ENCODE measurements around the gene ELAVL1. TPM values are rescaled to one million over a fixed set of nuclear protein-coding genes. Genes with fewer than 3 reads are reported as not detected.
"Not testable (repeated sequence)": the region's sequence is repeated elsewhere in the genome, so short reads cannot be mapped to it uniquely, and the experiment has no call there.

Gene ELAVL1
- total RNA-seq, 4 donors from 2014 or later = 14.1 to 71.7 (median 39.3) TPM

DNA sequence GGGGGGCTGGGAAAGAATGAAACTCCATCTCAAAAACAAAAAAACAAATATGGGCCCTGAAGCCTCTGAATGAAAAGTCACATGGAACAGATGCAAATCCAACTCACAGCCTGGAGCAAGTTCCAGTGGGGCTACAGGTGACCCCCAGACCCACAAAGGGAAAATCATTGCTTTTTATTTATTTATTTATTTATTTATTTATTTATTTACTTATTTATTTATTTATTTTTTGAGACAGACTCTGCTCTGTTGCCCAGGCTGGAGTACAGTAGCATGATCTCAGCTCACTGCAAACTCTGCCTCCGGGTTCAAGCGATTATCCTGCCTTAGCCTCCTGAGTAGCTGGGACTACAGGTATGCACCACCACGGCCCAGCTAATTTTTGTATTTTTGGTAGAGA, 33.8 kb upstream of the ELAVL1 start:
- no peak overlapping the region for H3K4me3 ChIP-seq
- intact Hi-C loops (cut with DNase I; ENCODE audit: low total_unique reads) = no loop called here
- no peaks in the 10 kb centered on the region for H3K36me3 ChIP-seq
- TF ChIP-seq, protein P1, sequence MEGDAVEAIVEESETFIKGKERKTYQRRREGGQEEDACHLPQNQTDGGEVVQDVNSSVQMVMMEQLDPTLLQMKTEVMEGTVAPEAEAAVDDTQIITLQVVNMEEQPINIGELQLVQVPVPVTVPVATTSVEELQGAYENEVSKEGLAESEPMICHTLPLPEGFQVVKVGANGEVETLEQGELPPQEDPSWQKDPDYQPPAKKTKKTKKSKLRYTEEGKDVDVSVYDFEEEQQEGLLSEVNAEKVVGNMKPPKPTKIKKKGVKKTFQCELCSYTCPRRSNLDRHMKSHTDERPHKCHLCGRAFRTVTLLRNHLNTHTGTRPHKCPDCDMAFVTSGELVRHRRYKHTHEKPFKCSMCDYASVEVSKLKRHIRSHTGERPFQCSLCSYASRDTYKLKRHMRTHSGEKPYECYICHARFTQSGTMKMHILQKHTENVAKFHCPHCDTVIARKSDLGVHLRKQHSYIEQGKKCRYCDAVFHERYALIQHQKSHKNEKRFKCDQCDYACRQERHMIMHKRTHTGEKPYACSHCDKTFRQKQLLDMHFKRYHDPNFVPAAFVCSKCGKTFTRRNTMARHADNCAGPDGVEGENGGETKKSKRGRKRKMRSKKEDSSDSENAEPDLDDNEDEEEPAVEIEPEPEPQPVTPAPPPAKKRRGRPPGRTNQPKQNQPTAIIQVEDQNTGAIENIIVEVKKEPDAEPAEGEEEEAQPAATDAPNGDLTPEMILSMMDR (IDR thresholded peaks at IDR 0.05) = no peak
- no peak for TF ChIP-seq POLR2A (IDR thresholded peaks at IDR 0.05)
- no peak overlapping the region for H3K27ac ChIP-seq
- no peaks in the 10 kb centered on the region for H3K9me3 ChIP-seq
- H3K4me1 ChIP-seq = no peaks in the 10 kb centered on the region
- H3K27me3 ChIP-seq = no peaks in the 10 kb centered on the region
- no peak for DNase-seq

DNA sequence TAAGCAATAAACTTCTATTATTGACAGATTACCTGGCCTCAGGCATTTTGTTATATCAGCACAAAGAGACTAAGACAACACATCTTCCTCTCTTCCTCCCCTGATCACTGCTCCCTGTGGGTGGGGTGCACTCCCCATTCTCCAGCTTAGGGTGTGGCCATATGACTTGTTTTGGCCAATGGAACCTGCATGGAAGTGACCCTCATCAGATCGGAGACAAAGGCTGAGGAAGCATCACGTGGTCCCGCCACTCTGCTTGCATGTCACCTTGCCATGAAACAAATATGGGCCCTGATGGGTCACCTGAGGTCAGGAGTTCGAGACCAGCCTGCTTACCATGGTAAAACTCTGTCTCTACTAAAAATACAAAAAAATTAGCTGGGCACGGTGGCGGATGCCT, 33.4 kb upstream of the ELAVL1 start:
- Histone ChIP-seq H3K4me1 (no peaks in the 10 kb centered on the region), H3K9me3 (no peaks in the 10 kb centered on the region), H3K27me3 (no peaks in the 10 kb centered on the region), H3K36me3 (no peaks in the 10 kb centered on the region), H3K27ac (no peak overlapping the region), H3K4me3 (no peak overlapping the region)
- intact Hi-C loops (cut with DNase I; ENCODE audit: low total_unique reads) = no loop called here
- no peak for DNase-seq
- TF ChIP-seq POLR2A (IDR thresholded peaks at IDR 0.05) = no peak
- TF ChIP-seq, protein P1 (IDR thresholded peaks at IDR 0.05) = no peak

DNA sequence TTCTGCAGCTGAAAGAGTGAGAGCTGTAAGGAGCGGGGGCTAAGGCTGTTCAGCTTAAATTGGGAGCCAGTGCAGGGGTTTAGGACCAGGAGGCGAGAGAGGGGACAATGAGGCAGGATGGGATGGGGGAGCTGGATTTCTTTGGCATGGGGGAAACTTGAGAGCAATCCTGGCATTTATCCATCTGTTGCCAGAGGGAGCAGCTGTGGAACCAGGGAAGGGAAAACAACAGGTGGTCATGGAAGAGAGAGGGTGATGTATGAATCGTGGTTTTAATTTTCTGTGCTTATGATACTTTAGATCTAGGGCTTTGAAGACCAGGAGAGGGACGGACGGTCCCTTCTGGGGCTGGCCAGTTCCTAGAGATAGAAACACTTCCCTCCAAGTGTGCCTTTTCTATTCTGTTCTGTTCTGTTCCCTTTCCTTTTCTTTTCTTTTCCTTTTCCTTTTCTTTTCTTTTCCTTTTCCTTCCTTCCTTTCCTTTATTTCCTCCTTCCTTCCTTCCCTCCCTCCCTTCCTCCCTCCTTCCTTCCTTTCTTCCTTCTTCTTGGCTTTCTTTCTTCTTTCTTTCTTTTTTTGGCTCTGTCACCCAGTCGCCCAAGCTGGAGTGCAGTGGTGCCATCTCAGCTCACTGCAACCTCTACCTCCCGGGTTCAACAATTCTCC, 31.1 kb upstream of the ELAVL1 start:
- TF ChIP-seq POLR2A (IDR thresholded peaks at IDR 0.05) = no peak
- TF ChIP-seq, protein P1 (IDR thresholded peaks at IDR 0.05) = no peak
- no peak for DNase-seq
- no peak overlapping the region for H3K4me3 ChIP-seq
- H3K27me3 ChIP-seq = no peaks in the 10 kb centered on the region
- H3K4me1 ChIP-seq = no peaks in the 10 kb centered on the region
- no peaks in the 10 kb centered on the region for H3K9me3 ChIP-seq
- H3K36me3 ChIP-seq = no peaks in the 10 kb centered on the region
- intact Hi-C loops (cut with DNase I; ENCODE audit: low total_unique reads) = no loop called here
- no peak overlapping the region for H3K27ac ChIP-seq

DNA sequence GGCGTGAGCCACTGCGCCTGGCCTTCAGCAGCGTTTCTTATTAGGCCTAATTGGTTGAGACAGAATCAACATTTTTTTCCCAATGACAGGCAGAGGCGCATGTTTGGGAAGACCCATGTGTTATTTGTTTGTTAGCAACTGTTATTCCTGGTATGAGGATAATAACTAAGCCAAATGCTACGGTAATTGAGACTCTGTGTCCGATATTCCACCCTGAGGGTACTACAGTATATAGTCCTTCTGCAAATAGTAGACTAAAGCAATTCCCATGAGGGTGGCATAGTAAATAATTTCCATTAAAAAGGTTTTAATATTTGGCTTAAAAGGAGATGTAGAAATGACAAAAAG, 28.7 kb upstream of the ELAVL1 start:
- no peak overlapping the region for H3K27ac ChIP-seq
- no peaks in the 10 kb centered on the region for H3K27me3 ChIP-seq
- H3K4me1 ChIP-seq = no peaks in the 10 kb centered on the region
- H3K4me3 ChIP-seq = no peak overlapping the region
- TF ChIP-seq, protein P1 (IDR thresholded peaks at IDR 0.05) = no peak
- TF ChIP-seq POLR2A (IDR thresholded peaks at IDR 0.05) = no peak
- no peaks in the 10 kb centered on the region for H3K9me3 ChIP-seq
- intact Hi-C loops (cut with DNase I; ENCODE audit: low total_unique reads) = no loop called here
- no peak for DNase-seq
- no peaks in the 10 kb centered on the region for H3K36me3 ChIP-seq

DNA sequence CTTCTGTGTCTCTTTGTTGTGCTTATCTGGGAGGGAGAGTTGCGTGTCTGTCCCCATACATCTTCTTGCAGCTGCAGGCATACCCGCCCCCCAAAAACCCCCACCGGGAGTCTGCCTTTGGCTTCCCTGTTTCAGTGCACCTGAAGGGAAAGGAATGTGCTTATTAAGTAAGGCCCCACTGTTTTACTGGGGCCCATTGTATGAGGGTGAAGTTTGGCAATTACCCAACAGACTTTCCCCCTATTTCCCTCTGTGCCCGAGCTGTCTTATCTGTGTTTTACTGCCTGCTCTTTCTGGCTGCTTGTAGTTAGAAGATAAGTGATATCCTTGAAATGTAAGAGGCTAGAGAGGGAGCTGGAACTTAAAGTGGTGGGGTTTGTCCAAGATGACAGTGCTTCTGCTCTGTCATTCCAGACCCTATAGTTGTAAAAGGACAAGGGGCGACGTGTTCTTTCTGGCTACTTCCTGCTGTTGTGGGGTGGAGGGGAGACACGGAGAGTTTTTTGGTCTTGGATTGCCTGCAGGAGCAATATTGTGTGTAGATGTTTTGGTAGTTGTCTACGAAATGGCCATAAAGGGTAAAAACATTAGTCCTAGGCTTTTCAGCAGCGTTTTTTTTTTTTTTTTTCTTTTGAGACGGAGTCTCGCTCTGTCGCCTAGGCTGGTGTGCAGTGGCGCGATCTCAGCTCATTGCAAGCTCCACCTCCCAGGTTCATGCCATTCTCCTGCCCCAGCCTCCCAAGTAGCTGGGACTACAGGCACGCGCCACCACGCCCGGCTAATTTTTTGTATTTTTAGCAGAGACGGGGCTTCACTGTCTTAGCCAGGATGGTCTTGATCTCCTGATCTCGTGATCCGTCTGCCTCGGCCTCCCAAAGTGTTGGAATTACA, 28.1 kb upstream of the ELAVL1 start:
- DNase-seq; H3K9me3 ChIP-seq; H3K4me3 ChIP-seq; H3K27me3 ChIP-seq; H3K27ac ChIP-seq; H3K36me3 ChIP-seq; intact Hi-C loops (cut with DNase I; ENCODE audit: low total_unique reads); H3K4me1 ChIP-seq: not testable (repeated sequence)
